ENCODE results near the gene CCDC88A. TPM values are rescaled to one million over a fixed set of nuclear protein-coding genes. Genes with fewer than 3 reads are reported as not detected.
A peak's percentile ranks its signal among the peaks of the same experiment; 100 is the strongest.

CCDC88A gene
- total and polyA plus RNA-seq, 2 experiments from 2014 or later = 40.6 to 64.1 TPM

DNA sequence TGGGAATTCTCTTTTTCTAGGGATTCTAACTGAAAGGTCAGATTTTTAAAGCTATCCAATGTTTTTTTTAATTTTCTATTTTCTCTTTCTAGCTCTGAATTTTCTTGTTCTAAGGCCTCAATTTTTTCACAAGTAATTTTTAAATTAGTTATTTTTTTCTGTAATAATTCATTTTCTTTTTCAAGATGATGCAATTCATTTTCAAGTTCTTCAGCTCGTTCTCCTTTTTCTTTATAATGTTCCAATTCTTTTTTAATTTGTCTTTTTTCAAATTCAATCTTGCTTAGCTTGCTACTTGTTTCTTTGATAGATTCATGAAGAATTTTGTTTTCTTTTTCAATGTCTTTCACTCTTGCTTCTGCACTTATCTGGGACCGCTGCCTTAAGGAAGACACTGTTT is 84.9 kb downstream of the CCDC88A start:
- no peak for DNase-seq (ENCODE audit: low read depth in 1 of 2, low spot score in 1 of 2)
- Histone ChIP-seq H3K36me3 (peaks cover 31% of the 10 kb centered on the region), H3K4me1 (ENCODE audit: low read depth) (no peaks in the 10 kb centered on the region), H3K4me3 (no peak overlapping the region), H3K9me3 (ENCODE audit: low read depth) (no peaks in the 10 kb centered on the region), H3K27me3 (no peaks in the 10 kb centered on the region), H3K27ac (no peak overlapping the region)
- TF ChIP-seq, protein P1, sequence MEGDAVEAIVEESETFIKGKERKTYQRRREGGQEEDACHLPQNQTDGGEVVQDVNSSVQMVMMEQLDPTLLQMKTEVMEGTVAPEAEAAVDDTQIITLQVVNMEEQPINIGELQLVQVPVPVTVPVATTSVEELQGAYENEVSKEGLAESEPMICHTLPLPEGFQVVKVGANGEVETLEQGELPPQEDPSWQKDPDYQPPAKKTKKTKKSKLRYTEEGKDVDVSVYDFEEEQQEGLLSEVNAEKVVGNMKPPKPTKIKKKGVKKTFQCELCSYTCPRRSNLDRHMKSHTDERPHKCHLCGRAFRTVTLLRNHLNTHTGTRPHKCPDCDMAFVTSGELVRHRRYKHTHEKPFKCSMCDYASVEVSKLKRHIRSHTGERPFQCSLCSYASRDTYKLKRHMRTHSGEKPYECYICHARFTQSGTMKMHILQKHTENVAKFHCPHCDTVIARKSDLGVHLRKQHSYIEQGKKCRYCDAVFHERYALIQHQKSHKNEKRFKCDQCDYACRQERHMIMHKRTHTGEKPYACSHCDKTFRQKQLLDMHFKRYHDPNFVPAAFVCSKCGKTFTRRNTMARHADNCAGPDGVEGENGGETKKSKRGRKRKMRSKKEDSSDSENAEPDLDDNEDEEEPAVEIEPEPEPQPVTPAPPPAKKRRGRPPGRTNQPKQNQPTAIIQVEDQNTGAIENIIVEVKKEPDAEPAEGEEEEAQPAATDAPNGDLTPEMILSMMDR (IDR thresholded peaks at IDR 0.05; ENCODE audit: low read depth, low read length) = no peak

DNA sequence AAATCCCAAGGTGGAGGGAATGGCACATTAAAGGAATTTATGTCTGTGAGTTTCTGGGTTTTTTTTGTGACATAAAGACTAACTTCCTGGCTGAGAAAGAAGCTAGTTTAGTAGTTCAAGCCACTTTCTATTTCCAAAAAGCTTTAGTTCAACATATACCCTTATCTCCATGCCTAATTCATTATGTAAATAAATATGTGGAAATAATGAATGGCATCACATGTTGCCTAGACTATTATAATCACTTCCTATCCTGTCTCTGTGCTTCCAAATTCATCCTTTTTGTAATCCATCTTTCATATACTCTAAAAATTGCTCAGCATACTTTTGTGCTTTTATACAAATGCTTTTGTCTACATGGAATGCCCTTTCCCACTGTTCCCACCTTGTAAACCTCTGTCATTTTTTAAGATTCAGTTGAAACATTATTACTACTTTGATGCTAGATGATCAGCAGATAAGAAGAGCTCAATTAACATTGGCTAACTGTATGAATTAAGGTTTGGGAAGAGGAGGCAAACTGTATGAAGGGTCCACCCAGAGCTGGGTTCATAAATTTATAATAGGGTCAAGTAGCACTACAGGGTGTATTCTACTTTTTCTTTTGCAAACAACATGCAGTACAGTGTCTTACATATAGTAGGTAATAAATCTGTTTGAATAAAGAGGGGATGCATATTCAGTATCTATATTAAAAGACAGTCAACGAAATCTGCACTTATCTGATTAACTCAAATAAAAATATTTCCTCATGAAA is 88.9 kb downstream of the CCDC88A start:
- DNase-seq (ENCODE audit: low read depth in 1 of 2, low spot score in 1 of 2) = no peak
- Histone ChIP-seq H3K27ac (no peak overlapping the region), H3K36me3 (peaks cover 19% of the 10 kb centered on the region), H3K4me3 (no peak overlapping the region), H3K27me3 (no peaks in the 10 kb centered on the region), H3K4me1 (ENCODE audit: low read depth) (peaks cover 6% of the 10 kb centered on the region), H3K9me3 (ENCODE audit: low read depth) (no peaks in the 10 kb centered on the region)
- TF ChIP-seq, protein P1 (IDR thresholded peaks at IDR 0.05; ENCODE audit: low read depth, low read length) = no peak

DNA sequence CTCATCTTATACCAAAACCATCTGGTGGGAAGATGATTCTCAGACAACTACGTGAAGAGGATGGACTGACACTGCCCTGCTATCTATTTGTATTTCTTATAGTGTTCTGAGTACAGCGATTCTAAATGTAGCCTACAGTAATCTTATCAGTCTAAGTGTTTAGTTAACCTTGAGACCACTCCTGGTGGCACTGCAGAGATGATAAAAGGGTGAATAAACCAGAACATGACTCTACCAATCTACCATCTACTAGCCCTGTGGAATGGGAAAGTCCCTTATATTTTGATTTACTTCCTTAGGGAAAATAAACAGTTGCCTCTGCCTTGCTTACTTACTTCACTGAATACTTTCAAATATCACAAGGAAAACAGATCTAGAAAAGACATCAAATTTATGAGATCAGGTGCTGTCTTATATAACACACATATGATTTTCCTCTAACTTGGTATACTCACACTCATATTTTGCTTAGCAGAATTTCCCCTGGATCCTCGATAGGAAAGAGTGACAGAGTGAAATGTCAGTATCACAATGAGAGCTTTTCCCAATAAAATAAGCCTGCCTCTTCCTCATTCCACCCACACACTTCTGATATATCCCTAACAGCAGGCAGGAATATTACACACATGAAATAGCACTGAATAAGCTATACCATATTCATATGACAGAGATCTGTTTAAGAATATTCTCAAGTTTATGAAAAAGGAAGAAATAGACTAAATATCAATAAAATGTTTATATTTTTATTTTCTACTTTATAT is 92.0 kb downstream of the CCDC88A start:
- DNase-seq (ENCODE audit: low read depth in 1 of 2, low spot score in 1 of 2) = peak in 1 of 2 donors; percentile 5
- Histone ChIP-seq H3K9me3 (ENCODE audit: low read depth) (no peaks in the 10 kb centered on the region), H3K27ac (peak overlapping the region; percentile 49), H3K36me3 (peaks cover 8% of the 10 kb centered on the region), H3K27me3 (no peaks in the 10 kb centered on the region), H3K4me1 (ENCODE audit: low read depth) (peaks cover 6% of the 10 kb centered on the region), H3K4me3 (no peak overlapping the region)
- TF ChIP-seq, protein P1 (IDR thresholded peaks at IDR 0.05; ENCODE audit: low read depth, low read length) = no peak

DNA sequence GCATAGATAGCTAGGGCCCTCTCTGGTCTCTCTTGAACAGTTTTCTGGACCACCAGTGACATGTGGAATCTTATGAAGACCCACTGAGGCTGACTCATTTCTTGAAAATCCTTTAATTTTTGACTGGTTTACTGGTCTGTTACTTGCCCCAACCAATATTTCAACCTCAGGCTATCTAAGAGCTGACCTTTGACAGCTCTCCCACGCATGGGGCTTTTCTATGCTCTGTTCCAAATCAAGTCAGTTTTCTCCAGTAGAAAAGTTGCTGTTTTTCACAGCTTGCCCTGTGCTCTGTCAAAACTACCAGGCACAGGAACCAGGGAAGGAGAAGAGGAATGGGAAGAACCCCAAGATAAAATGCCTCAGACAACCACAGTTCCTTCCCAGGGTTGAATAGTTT is 104.7 kb downstream of the CCDC88A start:
- TF ChIP-seq, protein P1 (IDR thresholded peaks at IDR 0.05; ENCODE audit: low read depth, low read length) = no peak
- DNase-seq (ENCODE audit: low read depth in 1 of 2, low spot score in 1 of 2) = no peak
- Histone ChIP-seq H3K36me3 (peaks cover 74% of the 10 kb centered on the region), H3K4me3 (no peak overlapping the region), H3K4me1 (ENCODE audit: low read depth) (peaks cover 3% of the 10 kb centered on the region), H3K27ac (no peak overlapping the region), H3K9me3 (ENCODE audit: low read depth) (no peaks in the 10 kb centered on the region), H3K27me3 (no peaks in the 10 kb centered on the region)

DNA sequence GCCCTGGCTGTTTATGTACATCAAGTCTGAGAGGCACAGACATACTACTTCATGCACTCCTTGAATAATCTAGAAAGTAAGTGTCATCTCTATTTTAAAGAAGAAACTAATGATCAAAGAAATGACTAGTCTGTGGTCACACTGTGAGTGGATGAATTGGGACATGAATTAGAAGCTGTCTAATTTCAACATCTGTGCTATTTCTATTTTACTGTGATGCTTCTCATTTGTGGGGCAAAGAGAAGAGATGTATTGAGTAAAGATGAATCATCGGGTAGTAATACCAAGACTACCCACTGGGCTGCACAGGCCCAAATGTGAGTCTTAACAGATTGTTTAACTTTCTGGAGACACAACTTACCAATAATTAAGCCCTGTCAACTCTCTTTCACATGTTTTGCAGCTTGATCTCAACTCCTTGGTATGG is 108.2 kb downstream of the CCDC88A start:
- no peaks in the 10 kb centered on the region for H3K9me3 ChIP-seq (ENCODE audit: low read depth)
- H3K27ac ChIP-seq = no peak overlapping the region
- peaks cover 3% of the 10 kb centered on the region for H3K4me1 ChIP-seq (ENCODE audit: low read depth)
- DNase-seq (ENCODE audit: low read depth in 1 of 2, low spot score in 1 of 2) = peak in 1 of 2 donors; percentile 44
- no peaks in the 10 kb centered on the region for H3K27me3 ChIP-seq
- H3K36me3 ChIP-seq = peaks cover 53% of the 10 kb centered on the region
- TF ChIP-seq, protein P1 (IDR thresholded peaks at IDR 0.05; ENCODE audit: low read depth, low read length) = peak; percentile 26
- H3K4me3 ChIP-seq = no peak overlapping the region
